Gastrocnemius medialis (tissue), 4 donors: ENCODE measurements around the gene GBP2.

Experiments used
- POLR2A ChIP-seq, 2 donors: fragments of 450-650 bp; IDR thresholded peaks; one replicate each; pipeline ENCODE4 v1.6.1; 2017; ENCODE audit warnings: antibody characterized with exemption in 2 of 2, mild to moderate bottlenecking in 2 of 2, moderate library complexity in 2 of 2
- TF ChIP-seq, protein P1 (sequence below), 5 experiments: fragments of 450-650 bp in 3 of 5; fragments of 200-600 bp in 2 of 5; sonication (generic) in 2 of 5; IDR thresholded peaks in 4 of 5; conservative IDR thresholded peaks in 1 of 5; 1 replicate in 4 of 5; 2 replicates in 1 of 5; pipeline ENCODE4 v1.5.1; 2016 to 2019; ENCODE audit warnings: antibody characterized with exemption in 5 of 5, mild to moderate bottlenecking in 3 of 5, moderate library complexity in 3 of 5

DNA sequence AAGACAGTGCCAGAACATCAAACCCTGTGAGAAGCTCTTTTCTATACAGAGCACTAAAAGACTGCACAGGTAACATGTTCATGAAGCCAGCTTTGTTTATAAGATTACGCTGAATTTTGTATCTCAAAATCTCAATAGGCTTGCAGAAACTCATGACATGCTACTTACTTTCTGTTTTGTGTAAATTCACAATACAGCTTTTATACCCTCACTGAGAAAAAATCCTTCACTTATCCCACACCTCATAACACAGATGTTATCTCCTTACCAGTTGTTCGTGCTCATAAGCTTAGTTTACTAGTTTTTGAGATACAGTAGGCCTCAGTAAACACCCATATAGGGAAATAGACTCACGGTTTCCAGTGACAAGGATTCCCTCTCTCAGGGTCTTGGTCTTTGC lies 24.1 kb upstream of the GBP2 start:
- TF ChIP-seq, protein P1, sequence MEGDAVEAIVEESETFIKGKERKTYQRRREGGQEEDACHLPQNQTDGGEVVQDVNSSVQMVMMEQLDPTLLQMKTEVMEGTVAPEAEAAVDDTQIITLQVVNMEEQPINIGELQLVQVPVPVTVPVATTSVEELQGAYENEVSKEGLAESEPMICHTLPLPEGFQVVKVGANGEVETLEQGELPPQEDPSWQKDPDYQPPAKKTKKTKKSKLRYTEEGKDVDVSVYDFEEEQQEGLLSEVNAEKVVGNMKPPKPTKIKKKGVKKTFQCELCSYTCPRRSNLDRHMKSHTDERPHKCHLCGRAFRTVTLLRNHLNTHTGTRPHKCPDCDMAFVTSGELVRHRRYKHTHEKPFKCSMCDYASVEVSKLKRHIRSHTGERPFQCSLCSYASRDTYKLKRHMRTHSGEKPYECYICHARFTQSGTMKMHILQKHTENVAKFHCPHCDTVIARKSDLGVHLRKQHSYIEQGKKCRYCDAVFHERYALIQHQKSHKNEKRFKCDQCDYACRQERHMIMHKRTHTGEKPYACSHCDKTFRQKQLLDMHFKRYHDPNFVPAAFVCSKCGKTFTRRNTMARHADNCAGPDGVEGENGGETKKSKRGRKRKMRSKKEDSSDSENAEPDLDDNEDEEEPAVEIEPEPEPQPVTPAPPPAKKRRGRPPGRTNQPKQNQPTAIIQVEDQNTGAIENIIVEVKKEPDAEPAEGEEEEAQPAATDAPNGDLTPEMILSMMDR (IDR thresholded peaks at IDR 0.05 in 4 of 5, conservative IDR thresholded peaks at IDR 0.05 in 1 of 5), result no peak
- TF ChIP-seq POLR2A (IDR thresholded peaks at IDR 0.05), result no peak
